Neural cell (in vitro differentiated cells): ENCODE measurements around the gene FBRSL1. TPM values are rescaled to one million over a fixed set of nuclear protein-coding genes. Genes with fewer than 3 reads are reported as not detected.

Source experiments
- H2AFZ ChIP-seq: fragments of 200-600, 300-800 bp; sonication (generic), shearing (Covaris generic); 2 replicates; pipeline ENCODE4 v1.6.0; 2014; ENCODE audit warnings: low read depth, mild to moderate bottlenecking, antibody characterized with exemption, low read length, moderate library complexity
- H3F3A ChIP-seq: fragments of 200-600 bp; shearing (Covaris generic); 2 replicates; pipeline ENCODE4 v1.6.1; 2016; ENCODE audit warnings: mild to moderate bottlenecking, moderate library complexity, mixed read lengths, antibody characterized with exemption, low read length; ENCODE audit not compliant: insufficient read depth, poor library complexity, severe bottlenecking
- H3K27ac ChIP-seq: fragments of 200-600, 300-800 bp; sonication (generic), shearing (Covaris generic); 2 replicates; pipeline ENCODE4 v1.5.1; 2014; ENCODE audit warnings: mild to moderate bottlenecking, low read length, moderate library complexity
- H3K27me3 ChIP-seq: fragments of 300-800, 200-600 bp; sonication (generic), shearing (Covaris generic); 2 replicates; pipeline ENCODE4 v1.6.0; 2014; ENCODE audit warnings: mild to moderate bottlenecking, low read depth, low read length, moderate library complexity; ENCODE audit not compliant: insufficient read depth
- H3K36me3 ChIP-seq: fragments of 300-800, 200-600 bp; sonication (generic), shearing (Covaris generic); 2 replicates; pipeline ENCODE4 v1.5.1; 2014; ENCODE audit warnings: mild to moderate bottlenecking, antibody characterized with exemption, low read length, moderate library complexity; ENCODE audit not compliant: insufficient read depth
- H3K4me2 ChIP-seq: fragments of 300-800, 200-600 bp; sonication (generic), shearing (Covaris generic); 2 replicates; pipeline ENCODE4 v1.6.0; 2014; ENCODE audit warnings: mild to moderate bottlenecking, low read length
- H3K4me3 ChIP-seq: fragments of 300-800, 200-600 bp; sonication (generic), shearing (Covaris generic); 2 replicates; pipeline ENCODE4 v1.5.1; 2014; ENCODE audit warnings: mild to moderate bottlenecking, low read length, moderate library complexity
- H3K79me2 ChIP-seq: fragments of 200-600 bp; shearing (Covaris generic); replicated peaks from 2 replicates; pipeline ENCODE4 v1.6.0; 2014; ENCODE audit warnings: mild to moderate bottlenecking, low read length, moderate library complexity; ENCODE audit not compliant: insufficient read depth
- H3K9ac ChIP-seq: fragments of 300-800, 200-600 bp; sonication (generic), shearing (Covaris generic); 2 replicates; pipeline ENCODE4 v1.6.1; 2016; ENCODE audit warnings: mild to moderate bottlenecking, low read length, mixed read lengths
- H3K9me2 ChIP-seq: fragments of 200-600 bp; shearing (Covaris generic); 2 replicates; pipeline ENCODE4 v1.6.1; 2016; ENCODE audit warnings: mild to moderate bottlenecking, low read length, mixed read lengths; ENCODE audit not compliant: insufficient read depth
- H3K9me3 ChIP-seq: fragments of 200-600, 300-800 bp; sonication (generic), shearing (Covaris generic); 2 replicates; pipeline ENCODE4 v1.6.1; 2016; ENCODE audit warnings: mild to moderate bottlenecking, mixed run types, low read length, moderate library complexity, mixed read lengths
- H4K20me1 ChIP-seq: fragments of 200-600 bp; shearing (Covaris generic); 2 replicates; pipeline ENCODE4 v1.6.1; 2016; ENCODE audit warnings: mild to moderate bottlenecking, mixed run types; ENCODE audit not compliant: insufficient read depth
- EP300 ChIP-seq: fragments of 450-650 bp; conservative IDR thresholded peaks from 2 replicates; pipeline ENCODE4 v1.6.1; 2014; ENCODE audit warnings: antibody characterized with exemption, mild to moderate bottlenecking, moderate library complexity; ENCODE audit not compliant: poor library complexity, severe bottlenecking
- EZH2 ChIP-seq: fragments of 200-600, 300-800 bp; shearing (Covaris generic), sonication (generic); IDR thresholded peaks from 2 replicates; pipeline ENCODE4 v1.6.1; 2014; ENCODE audit warnings: antibody characterized with exemption, low read length, borderline replicate concordance, mild to moderate bottlenecking; ENCODE audit not compliant: insufficient read depth, poor library complexity, severe bottlenecking
- MXI1 ChIP-seq: fragments of 450-650 bp; conservative IDR thresholded peaks from 2 replicates; pipeline ENCODE4 v1.6.1; 2014; ENCODE audit warnings: antibody characterized with exemption, mild to moderate bottlenecking; ENCODE audit not compliant: poor library complexity, severe bottlenecking
- POLR2AphosphoS5 ChIP-seq: IDR thresholded peaks from 2 replicates; pipeline ENCODE4 v1.6.1; 2012
- RAD21 ChIP-seq: fragments of 450-650 bp; conservative IDR thresholded peaks from 2 replicates; pipeline ENCODE4 v1.6.1; 2014; ENCODE audit warnings: antibody characterized with exemption, mild to moderate bottlenecking, moderate library complexity
- SMC3 ChIP-seq: fragments of 450-650 bp; conservative IDR thresholded peaks from 2 replicates; pipeline ENCODE4 v1.6.1; 2014; ENCODE audit warnings: antibody characterized with exemption, mild to moderate bottlenecking, moderate library complexity; ENCODE audit not compliant: poor library complexity
- TAF1 ChIP-seq: IDR thresholded peaks from 2 replicates; pipeline ENCODE4 v1.6.1; 2012; ENCODE audit warnings: low read depth
- polyA plus RNA-seq: library from polyadenylated mRNA; depleted of rRNA; stranded (reverse); fragments of >200 nt; gene quantifications from 2 replicates; pipeline ENCODE4 v1.2.3, GENCODE V29; 2014
- TF ChIP-seq, protein P1 (sequence below): fragments of 450-650 bp; IDR thresholded peaks from 2 replicates; pipeline ENCODE4 v1.5.1; 2014; ENCODE audit warnings: antibody characterized with exemption, mild to moderate bottlenecking, moderate library complexity; ENCODE audit not compliant: poor library complexity, severe bottlenecking
- TF ChIP-seq, protein P2 (sequence below): IDR thresholded peaks from 2 replicates; pipeline ENCODE4 v1.6.1; 2012; ENCODE audit warnings: borderline replicate concordance

Gene FBRSL1
- polyA plus RNA-seq, 1 donor from 2014 or later: 11.9 TPM

DNA sequence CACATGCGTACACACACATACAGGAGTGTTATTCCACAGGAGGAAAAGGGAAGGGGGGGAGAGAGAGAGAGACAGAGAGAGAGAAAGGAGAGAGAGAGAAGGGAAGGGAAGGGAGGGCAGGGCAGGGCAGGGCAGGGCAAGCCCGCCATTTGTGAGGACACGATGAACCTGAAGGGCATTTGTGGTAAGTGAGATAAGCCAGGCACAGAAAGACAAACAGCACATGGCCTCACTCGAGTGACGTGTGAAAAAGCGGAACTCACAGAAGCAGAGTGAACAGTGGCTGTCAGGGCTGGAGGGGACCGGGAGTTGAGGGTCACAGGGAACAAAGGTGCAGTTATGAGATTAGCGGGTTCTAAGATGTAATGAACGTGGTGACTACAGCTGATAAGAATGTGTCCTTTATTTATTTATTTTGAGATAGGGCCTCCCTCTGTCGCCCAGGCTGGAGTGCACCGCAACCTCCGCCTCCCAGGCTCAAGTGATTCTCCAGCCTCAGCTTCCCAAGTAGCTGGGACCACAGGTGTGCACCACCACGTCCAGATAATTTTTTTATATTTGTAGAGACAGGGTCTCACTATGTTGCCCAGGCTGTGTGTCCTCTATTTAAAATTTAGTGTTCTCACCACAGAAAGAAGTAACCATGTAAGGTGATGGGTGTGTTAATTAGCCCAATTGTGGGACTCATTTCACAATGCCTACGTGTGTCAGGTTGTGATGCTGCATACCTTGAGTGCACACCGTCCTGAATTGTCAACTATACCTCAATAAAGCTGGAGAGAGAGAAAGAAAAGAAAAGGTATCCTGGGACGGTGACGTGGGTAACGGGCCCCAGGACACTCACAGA, 18.7 kb upstream of the FBRSL1 start:
- Histone ChIP-seq H2AFZ (no peak overlapping the region), H3F3A (no peaks in the 10 kb centered on the region), H4K20me1 (no peaks in the 10 kb centered on the region), H3K4me3 (no peak overlapping the region), H3K27ac (no peak overlapping the region), H3K9me3 (no peaks in the 10 kb centered on the region), H3K9me2 (no peaks in the 10 kb centered on the region), H3K27me3 (no peaks in the 10 kb centered on the region), H3K4me2 (no peak overlapping the region), H3K36me3 (no peaks in the 10 kb centered on the region), H3K9ac (no peak overlapping the region), H3K79me2 (no peaks in the 10 kb centered on the region)
- no peak for TF ChIP-seq RAD21
- TF ChIP-seq EP300: no peak
- TF ChIP-seq, protein P1, sequence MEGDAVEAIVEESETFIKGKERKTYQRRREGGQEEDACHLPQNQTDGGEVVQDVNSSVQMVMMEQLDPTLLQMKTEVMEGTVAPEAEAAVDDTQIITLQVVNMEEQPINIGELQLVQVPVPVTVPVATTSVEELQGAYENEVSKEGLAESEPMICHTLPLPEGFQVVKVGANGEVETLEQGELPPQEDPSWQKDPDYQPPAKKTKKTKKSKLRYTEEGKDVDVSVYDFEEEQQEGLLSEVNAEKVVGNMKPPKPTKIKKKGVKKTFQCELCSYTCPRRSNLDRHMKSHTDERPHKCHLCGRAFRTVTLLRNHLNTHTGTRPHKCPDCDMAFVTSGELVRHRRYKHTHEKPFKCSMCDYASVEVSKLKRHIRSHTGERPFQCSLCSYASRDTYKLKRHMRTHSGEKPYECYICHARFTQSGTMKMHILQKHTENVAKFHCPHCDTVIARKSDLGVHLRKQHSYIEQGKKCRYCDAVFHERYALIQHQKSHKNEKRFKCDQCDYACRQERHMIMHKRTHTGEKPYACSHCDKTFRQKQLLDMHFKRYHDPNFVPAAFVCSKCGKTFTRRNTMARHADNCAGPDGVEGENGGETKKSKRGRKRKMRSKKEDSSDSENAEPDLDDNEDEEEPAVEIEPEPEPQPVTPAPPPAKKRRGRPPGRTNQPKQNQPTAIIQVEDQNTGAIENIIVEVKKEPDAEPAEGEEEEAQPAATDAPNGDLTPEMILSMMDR: no peak
- no peak for TF ChIP-seq EZH2
- TF ChIP-seq MXI1: no peak
- TF ChIP-seq POLR2AphosphoS5: no peak
- TF ChIP-seq SMC3: no peak
- TF ChIP-seq, protein P2, sequence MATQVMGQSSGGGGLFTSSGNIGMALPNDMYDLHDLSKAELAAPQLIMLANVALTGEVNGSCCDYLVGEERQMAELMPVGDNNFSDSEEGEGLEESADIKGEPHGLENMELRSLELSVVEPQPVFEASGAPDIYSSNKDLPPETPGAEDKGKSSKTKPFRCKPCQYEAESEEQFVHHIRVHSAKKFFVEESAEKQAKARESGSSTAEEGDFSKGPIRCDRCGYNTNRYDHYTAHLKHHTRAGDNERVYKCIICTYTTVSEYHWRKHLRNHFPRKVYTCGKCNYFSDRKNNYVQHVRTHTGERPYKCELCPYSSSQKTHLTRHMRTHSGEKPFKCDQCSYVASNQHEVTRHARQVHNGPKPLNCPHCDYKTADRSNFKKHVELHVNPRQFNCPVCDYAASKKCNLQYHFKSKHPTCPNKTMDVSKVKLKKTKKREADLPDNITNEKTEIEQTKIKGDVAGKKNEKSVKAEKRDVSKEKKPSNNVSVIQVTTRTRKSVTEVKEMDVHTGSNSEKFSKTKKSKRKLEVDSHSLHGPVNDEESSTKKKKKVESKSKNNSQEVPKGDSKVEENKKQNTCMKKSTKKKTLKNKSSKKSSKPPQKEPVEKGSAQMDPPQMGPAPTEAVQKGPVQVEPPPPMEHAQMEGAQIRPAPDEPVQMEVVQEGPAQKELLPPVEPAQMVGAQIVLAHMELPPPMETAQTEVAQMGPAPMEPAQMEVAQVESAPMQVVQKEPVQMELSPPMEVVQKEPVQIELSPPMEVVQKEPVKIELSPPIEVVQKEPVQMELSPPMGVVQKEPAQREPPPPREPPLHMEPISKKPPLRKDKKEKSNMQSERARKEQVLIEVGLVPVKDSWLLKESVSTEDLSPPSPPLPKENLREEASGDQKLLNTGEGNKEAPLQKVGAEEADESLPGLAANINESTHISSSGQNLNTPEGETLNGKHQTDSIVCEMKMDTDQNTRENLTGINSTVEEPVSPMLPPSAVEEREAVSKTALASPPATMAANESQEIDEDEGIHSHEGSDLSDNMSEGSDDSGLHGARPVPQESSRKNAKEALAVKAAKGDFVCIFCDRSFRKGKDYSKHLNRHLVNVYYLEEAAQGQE: no peak

- Histone ChIP-seq H3K9me3 (no peaks in the 10 kb centered on the region), H3K27ac (no peak overlapping the region), H3K27me3 (no peaks in the 10 kb centered on the region), H3F3A (no peaks in the 10 kb centered on the region), H3K4me2 (no peak overlapping the region), H2AFZ (no peak overlapping the region), H4K20me1 (no peaks in the 10 kb centered on the region), H3K9ac (no peak overlapping the region), H3K79me2 (no peaks in the 10 kb centered on the region), H3K4me3 (no peak overlapping the region), H3K36me3 (no peaks in the 10 kb centered on the region), H3K9me2 (no peaks in the 10 kb centered on the region)
- TF ChIP-seq SMC3: no peak
- no peak for TF ChIP-seq EZH2
- TF ChIP-seq TAF1: no peak
- TF ChIP-seq, protein P1: no peak
- TF ChIP-seq POLR2AphosphoS5: no peak
- no peak for TF ChIP-seq MXI1
These were observed 18.1 kb upstream of the FBRSL1 start for GRCh38 chr12:132471858-132472255.
